ENCODE data around the gene TRMT13.

DNA sequence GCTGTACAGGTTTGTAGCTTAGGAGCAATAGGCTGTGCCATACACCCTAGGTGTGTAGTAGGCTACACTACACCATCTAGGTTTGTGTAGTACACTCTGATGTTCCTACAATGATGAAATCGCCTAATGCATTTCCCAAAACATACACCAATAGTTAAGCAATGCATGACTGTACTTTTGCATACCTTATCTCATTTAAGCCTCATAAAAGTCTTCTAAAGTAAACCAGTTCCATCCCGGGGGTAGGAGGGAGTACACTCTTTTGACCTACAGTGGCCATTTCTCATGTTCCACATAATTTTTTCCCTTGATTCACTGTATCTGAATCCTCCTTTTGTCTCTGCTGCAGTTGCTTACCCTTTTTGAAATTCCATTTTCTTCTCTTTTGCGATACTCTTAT, 12.2 kb downstream of the TRMT13 start:
- no peak for TF ChIP-seq POLR2A (IDR thresholded peaks at IDR 0.05; ENCODE audit: low read depth)
- TF ChIP-seq, protein P1, sequence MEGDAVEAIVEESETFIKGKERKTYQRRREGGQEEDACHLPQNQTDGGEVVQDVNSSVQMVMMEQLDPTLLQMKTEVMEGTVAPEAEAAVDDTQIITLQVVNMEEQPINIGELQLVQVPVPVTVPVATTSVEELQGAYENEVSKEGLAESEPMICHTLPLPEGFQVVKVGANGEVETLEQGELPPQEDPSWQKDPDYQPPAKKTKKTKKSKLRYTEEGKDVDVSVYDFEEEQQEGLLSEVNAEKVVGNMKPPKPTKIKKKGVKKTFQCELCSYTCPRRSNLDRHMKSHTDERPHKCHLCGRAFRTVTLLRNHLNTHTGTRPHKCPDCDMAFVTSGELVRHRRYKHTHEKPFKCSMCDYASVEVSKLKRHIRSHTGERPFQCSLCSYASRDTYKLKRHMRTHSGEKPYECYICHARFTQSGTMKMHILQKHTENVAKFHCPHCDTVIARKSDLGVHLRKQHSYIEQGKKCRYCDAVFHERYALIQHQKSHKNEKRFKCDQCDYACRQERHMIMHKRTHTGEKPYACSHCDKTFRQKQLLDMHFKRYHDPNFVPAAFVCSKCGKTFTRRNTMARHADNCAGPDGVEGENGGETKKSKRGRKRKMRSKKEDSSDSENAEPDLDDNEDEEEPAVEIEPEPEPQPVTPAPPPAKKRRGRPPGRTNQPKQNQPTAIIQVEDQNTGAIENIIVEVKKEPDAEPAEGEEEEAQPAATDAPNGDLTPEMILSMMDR (IDR thresholded peaks at IDR 0.05): no peak

Measured in esophagus muscularis mucosa (tissue), 3 donors.